PFSK-1 (cell line): Measurements from ENCODE around the gene RNF113B.

Source experiments
- POLR2AphosphoS5 ChIP-seq: IDR thresholded peaks from 2 replicates; pipeline ENCODE4 v1.6.1; 2012; ENCODE audit warnings: low read depth, mild to moderate bottlenecking, control low read depth, low read length, moderate library complexity
- REST ChIP-seq, 2 experiments: IDR thresholded peaks; 2 replicates each; pipeline versions ENCODE4 v1.6.1 to v1.8.0; 2011 to 2012; ENCODE audit warnings: low read depth in 2 of 2, low read length in 2 of 2, control low read depth in 1 of 2, inconsistent platforms in 1 of 2, mild to moderate bottlenecking in 1 of 2, moderate library complexity in 1 of 2; ENCODE audit not compliant: insufficient read depth in 1 of 2
- TAF1 ChIP-seq: IDR thresholded peaks from 2 replicates; pipeline ENCODE4 v1.6.1; 2012; ENCODE audit warnings: low read length, control low read depth, borderline replicate concordance; ENCODE audit not compliant: insufficient read depth

- TF ChIP-seq TAF1 (no peak), REST (IDR thresholded peaks at IDR 0.05; ENCODE audit: insufficient read depth in 1 of 2, low read depth in 2 of 2, low read length in 2 of 2) (no peak), POLR2AphosphoS5 (no peak)
These were observed 10.8 kb upstream of the RNF113B start for GRCh38 chr13:98187965-98188261.
